ENCODE measurements around the gene PCK2. TPM values are rescaled to one million over a fixed set of nuclear protein-coding genes. Genes with fewer than 3 reads are reported as not detected.

The PCK2 gene
- total and polyA plus RNA-seq, 2 of the 8 experiments (the other 6 are each of a cell fraction or from before 2014, with no cell fraction given) = 81.9 to 115 TPM

DNA sequence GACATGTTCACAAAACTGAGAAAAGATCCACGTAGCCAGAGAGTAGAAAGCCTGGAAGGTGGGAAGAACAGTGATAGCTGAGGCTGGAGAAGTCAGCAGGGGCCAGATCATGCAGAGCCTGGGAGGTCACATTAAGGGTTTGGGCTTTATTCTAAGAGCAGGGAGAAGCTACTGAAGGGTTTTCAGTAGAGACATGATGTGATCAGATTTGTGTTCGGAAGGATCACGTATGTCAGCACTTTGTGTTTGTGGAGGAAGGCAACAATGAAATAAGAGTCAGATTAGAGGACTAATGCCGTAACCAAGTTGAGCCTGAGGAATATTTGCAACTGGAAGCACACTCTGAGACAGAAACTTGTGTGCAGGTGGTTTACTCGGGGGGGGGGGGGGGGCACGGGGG is 4.2 kb upstream of the PCK2 start:
- no peak overlapping the region for H3K9ac ChIP-seq (replicated peaks in 1 of 4; ENCODE audit: extremely low read depth in 1 of 4, low read depth in 3 of 4, low read length in 3 of 4)
- no peak overlapping the region for H3K4me3 ChIP-seq (ENCODE audit: extremely low read depth in 1 of 4, insufficient read depth in 2 of 4, low read depth in 3 of 4, low read length in 4 of 4)
- H3K79me2 ChIP-seq (ENCODE audit: control insufficient read depth in 1 of 2, insufficient read depth in 2 of 2, low read length in 2 of 2) = peaks cover 0 to 5% of the 10 kb centered on the region in 2 experiments; a peak in 2 of 4 replicates
- peak overlapping the region; percentile 96; the same call in 1 of the 2 replicates for H2AK5ac ChIP-seq (ENCODE audit: low read depth, low read length)
- no peak overlapping the region for H2BK120ac ChIP-seq (replicated peaks; ENCODE audit: low read depth, low read length)
- peaks cover 4% of the 10 kb centered on the region; the same call in 1 of the 2 replicates for H3K23me2 ChIP-seq (ENCODE audit: low read depth, low read length)
- H3K27ac ChIP-seq (ENCODE audit: low read depth, low read length) = no peak overlapping the region
- no peak overlapping the region for H4K91ac ChIP-seq (replicated peaks; ENCODE audit: insufficient read length, low read length)
- DNase-seq (ENCODE audit: low read depth in 1 of 2, low spot score in 2 of 2) (no peak), FAIRE-seq (no peak)
- POLR2A ChIA-PET (ENCODE audit: partially characterized antibody) = interaction anchor here (1.0 to 23.9 kb wide), 6 partner anchors 16 to 75 kb away, joined by 3 to 626 read pairs (median 111); partner anchors contain the start of genes CARMIL3, CPNE6, DCAF11 and NRL
- CTCF ChIA-PET (ENCODE audit: partially characterized antibody) = interaction anchor here (0.8 to 12.8 kb wide), 13 partner anchors 16 to 106 kb away, joined by 3 to 316 read pairs (median 5); partner anchors contain the start of genes CARMIL3, CPNE6, DCAF11 and DHRS4L2
- no peaks in the 10 kb centered on the region for H3K79me1 ChIP-seq (ENCODE audit: low read depth, low read length)
- H4K20me1 ChIP-seq (replicated peaks in 1 of 2; ENCODE audit: control insufficient read depth in 1 of 2, insufficient read depth in 2 of 2, low read length in 2 of 2) = no peaks in the 10 kb centered on the region
- H3K27me3 ChIP-seq (replicated peaks in 1 of 4; ENCODE audit: control insufficient read depth in 3 of 4, extremely low read depth in 1 of 4, insufficient read depth in 3 of 4, low read length in 3 of 4) = no peaks in the 10 kb centered on the region; a peak in 1 of 7 replicates
- no peaks in the 10 kb centered on the region for H3K9me3 ChIP-seq (ENCODE audit: insufficient read depth in 2 of 2, low read depth in 1 of 2, low read length in 1 of 2)
- no peak overlapping the region for H2AFZ ChIP-seq (ENCODE audit: low read length)
- 84% methylated on average over 6 of the region's 6 CpGs; no CpG with 5 or more reads in 1 of the 2 experiments for WGBS, 2 experiments (ENCODE audit: extremely low coverage in 1 of 2, insufficient coverage in 1 of 2, insufficient read length in 1 of 2, insufficient replicate concordance in 2 of 2, low coverage in 1 of 2, low lambda C conversion rate in 2 of 2, missing lambda C conversion rate in 1 of 2)
- H3K4me1 ChIP-seq (replicated peaks in 1 of 4; ENCODE audit: control insufficient read depth in 3 of 4, insufficient read depth in 4 of 4, low read length in 3 of 4) = peaks cover 0 to 7% (median 4%) of the 10 kb centered on the region in 4 experiments; a peak in 5 of 7 replicates
- H3K36me3 ChIP-seq (ENCODE audit: control insufficient read depth in 2 of 4, insufficient read depth in 4 of 4, low read length in 3 of 4) = no peaks in the 10 kb centered on the region
- H3K4me2 ChIP-seq (ENCODE audit: insufficient read depth in 1 of 2, low read depth in 2 of 2, low read length in 2 of 2) = no peak overlapping the region
- H2BK5ac ChIP-seq (ENCODE audit: low read depth, low read length) = no peak overlapping the region
- no peak overlapping the region for H3K23ac ChIP-seq (ENCODE audit: insufficient read length)
- H3K56ac ChIP-seq (replicated peaks; ENCODE audit: insufficient read length, low read depth, low read length) = no peak overlapping the region
- H3K14ac ChIP-seq (ENCODE audit: insufficient read length) = no peak overlapping the region
- no peak overlapping the region for H2BK12ac ChIP-seq (ENCODE audit: low read depth, low read length)
- H3K18ac ChIP-seq (ENCODE audit: extremely low read depth, low read length) = no peak overlapping the region; the same call in 1 of the 2 replicates
- no peak overlapping the region for H4K8ac ChIP-seq (ENCODE audit: extremely low read depth, insufficient read depth, low read length)
- no peak overlapping the region for H4K5ac ChIP-seq (ENCODE audit: insufficient read length, low read depth, low read length)
- H2BK15ac ChIP-seq (ENCODE audit: low read length) = 0 out of 2 replicates have a peak overlapping the region, but pooled peaks have one; percentile 72
- no peak overlapping the region for H3K4ac ChIP-seq (replicated peaks; ENCODE audit: insufficient read length, low read depth, low read length)
- 0 out of 2 replicates have a peak overlapping the region, but pooled peaks have one; percentile 34 for H2BK20ac ChIP-seq (ENCODE audit: low read length)
- TF ChIP-seq NANOG (IDR thresholded peaks at IDR 0.05; ENCODE audit: insufficient read depth, low read depth, low read length, poor library complexity, severe bottlenecking) = no peak
- no peak for TF ChIP-seq RXRA (IDR thresholded peaks at IDR 0.05; ENCODE audit: insufficient read depth, low read depth, low read length)
- no peak for TF ChIP-seq E2F6 (IDR thresholded peaks at IDR 0.05)
- TF ChIP-seq, protein P1, sequence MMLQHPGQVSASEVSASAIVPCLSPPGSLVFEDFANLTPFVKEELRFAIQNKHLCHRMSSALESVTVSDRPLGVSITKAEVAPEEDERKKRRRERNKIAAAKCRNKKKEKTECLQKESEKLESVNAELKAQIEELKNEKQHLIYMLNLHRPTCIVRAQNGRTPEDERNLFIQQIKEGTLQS (IDR thresholded peaks at IDR 0.05; ENCODE audit: insufficient read depth, low read depth, low read length) = no peak
- no peak for TF ChIP-seq CTCF (IDR thresholded peaks at IDR 0.05; ENCODE audit: control extremely low read depth in 1 of 3, insufficient read depth in 1 of 3, low read depth in 1 of 3, low read length in 3 of 3)
- no peak for TF ChIP-seq ASH2L (IDR thresholded peaks at IDR 0.05; ENCODE audit: low read length)
- no peak for TF ChIP-seq MAFK (IDR thresholded peaks at IDR 0.05; ENCODE audit: low read depth, low read length)
- TF ChIP-seq HDAC2 (IDR thresholded peaks at IDR 0.05; ENCODE audit: borderline replicate concordance in 1 of 2, low read depth in 2 of 2, low read length in 2 of 2) = no peak

Measured in H1 (cell line).